ENCODE results near the gene CCNG2.

Gene CCNG2

GRCh38 chr4:77209936-77210335, 52.9 kb downstream of the CCNG2 start:
- no peak for DNase-seq

GRCh38 chr4:77215107-77215506, 58.1 kb downstream of the CCNG2 start:
- DNase-seq = no peak

- DNase-seq = no peak
Observed at GRCh38 chr4:77217526-77217925, 60.5 kb downstream of the CCNG2 start.

- DNase-seq = no peak
Observed at GRCh38 chr4:77219266-77219665, 62.3 kb downstream of the CCNG2 start.

Measured in NCI-H187 (cell line).